UCSD-AML1 (cell line): ENCODE results near the gene RASAL1.
"Not testable (repeated sequence)": the region's sequence is repeated elsewhere in the genome, so short reads cannot be mapped to it uniquely, and the experiment has no call there.

Experiments used
- DNase-seq: peaks from one replicate; lab custom pipeline; 2025; ENCODE audit not compliant: unreplicated experiment; lab: John Stamatoyannopoulos, UW

Gene RASAL1

GRCh38 chr12:113142173-113142885 is 6.8 kb upstream of the RASAL1 start:
- peak; percentile 65 for DNase-seq

DNA sequence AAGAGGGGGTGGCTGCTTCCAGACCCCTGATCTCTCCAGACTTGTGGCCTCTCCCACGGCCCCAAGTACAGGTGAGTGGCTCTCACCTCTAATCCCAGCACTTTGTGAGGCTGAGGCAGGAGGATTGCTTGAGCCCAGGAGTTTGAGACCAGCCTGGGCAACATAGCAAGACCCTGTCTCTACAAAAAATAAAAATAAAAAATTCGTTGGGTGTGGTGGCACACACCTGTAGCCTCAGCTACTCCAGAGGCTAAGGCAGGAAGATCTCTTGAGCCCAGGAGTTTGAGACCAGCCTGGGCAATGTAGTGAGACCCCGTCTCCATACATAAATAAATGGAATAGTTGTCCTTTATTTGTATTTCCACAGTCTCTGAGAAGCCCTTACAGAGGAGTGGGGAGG is 6.2 kb upstream of the RASAL1 start:
- not testable (repeated sequence) for DNase-seq

DNA sequence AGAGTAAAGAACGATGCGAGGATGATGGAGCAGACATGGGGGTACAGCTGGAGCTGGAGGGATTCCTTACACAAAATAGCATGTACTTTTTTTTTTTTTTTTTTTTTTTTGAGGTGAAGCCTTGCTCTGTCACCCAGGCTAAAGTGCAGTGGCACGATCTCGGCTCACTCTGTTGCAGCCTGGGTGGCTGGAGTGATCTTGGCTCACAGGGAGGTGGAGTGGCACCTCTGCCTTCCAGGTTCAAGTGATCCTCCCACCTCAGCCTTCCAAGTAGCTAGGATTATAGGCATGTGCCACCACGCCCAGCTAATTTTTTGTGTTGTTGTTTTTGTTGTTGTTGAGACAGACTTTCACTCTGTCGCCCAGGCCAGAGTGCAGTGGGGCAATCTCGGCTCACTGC is 5.1 kb upstream of the RASAL1 start:
- no peak for DNase-seq

DNA sequence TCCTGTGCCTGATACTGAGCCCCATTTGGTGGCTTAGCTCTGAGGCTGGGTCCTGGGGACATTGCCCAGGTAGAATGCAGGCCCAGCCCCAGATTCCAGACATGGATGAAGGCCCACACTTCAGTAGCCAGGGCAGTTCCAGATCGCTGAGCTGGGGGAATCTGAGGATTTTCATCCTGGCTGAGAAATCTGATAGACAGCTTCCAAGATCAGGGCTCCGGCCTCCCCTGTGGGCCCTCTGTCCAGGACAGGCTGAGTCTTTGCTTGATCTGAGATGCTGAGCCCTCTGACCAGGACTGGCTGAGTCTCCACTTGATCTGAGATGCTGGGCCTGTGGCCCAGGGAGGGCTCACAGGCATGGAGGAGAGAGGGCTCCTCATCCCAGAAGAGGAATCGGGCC is 3.3 kb upstream of the RASAL1 start:
- DNase-seq = no peak

- DNase-seq = no peak
Observed at GRCh38 chr12:113137861-113138783, 2.6 kb upstream of the RASAL1 start.

- DNase-seq = no peak
Observed at GRCh38 chr12:113136990-113137511, 1.5 kb upstream of the RASAL1 start.

DNA sequence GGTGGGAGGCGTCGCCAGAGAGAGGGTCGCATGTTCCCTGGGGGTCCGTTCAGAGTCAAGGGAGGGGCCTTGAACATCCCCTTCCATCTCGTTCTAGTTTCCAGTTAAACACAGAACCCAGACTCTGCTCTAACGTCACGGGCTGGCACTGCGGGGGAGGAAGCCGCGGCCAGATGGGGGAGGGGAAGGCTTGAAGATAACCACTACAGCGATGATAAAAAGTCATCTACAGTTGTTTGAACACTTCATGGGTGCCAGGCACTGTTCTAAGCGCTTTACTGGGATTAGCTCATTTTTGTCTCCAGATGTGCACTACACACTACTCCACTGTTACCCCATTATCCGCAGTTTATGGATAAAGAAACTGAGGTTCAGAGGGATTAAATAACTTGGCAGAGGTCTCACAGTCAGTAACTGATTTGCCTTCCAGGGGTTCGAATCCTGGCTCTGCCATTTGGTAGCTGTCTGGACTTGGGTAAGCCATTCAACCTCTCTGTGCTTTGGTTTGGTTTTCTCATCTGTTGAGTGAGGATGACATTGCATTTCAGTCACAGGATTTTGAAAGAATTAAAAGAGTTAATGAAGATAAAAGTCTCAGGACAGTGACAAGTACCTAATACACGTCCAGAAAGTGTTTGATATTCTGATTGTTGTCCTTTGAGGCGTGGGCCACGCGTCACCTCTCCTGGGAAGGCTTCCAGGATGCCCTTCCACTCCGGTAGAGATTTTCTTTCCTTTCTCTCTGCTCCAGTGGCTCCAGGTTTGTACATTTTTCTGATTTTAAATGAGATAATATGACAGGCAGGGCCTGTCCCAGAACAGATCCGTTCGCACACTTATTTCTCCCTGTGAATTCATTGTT is 798 bp upstream of the RASAL1 start:
- peak; percentile 63 for DNase-seq

DNA sequence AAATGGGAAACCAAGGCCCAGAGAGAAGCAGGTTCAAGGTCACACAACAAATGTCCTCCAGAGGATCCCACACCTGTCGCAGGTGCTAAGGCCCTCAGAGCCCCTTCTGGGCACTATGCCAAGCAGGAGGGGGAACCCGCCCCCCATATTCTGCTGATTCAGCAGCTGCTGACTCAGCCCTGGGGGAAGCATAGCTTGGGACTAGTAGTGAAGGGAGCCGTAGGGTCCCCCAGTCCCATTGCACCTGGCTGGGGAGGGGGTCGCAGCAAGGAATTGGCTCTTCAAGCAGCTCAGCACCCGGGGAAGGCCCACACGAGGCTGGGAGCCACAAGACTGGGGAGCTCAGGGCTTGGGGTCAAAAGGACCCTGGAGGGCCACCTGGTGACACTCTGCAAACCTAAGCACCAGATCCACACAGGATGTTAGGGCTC is 1.0 kb downstream of the RASAL1 start:
- no peak for DNase-seq

- no peak for DNase-seq
Observed at GRCh38 chr12:113134071-113134470, 1.5 kb downstream of the RASAL1 start.

- DNase-seq = no peak
Observed at GRCh38 chr12:113133666-113134065, 1.9 kb downstream of the RASAL1 start.

GRCh38 chr12:113133036-113133435 is 2.5 kb downstream of the RASAL1 start:
- no peak for DNase-seq

DNA sequence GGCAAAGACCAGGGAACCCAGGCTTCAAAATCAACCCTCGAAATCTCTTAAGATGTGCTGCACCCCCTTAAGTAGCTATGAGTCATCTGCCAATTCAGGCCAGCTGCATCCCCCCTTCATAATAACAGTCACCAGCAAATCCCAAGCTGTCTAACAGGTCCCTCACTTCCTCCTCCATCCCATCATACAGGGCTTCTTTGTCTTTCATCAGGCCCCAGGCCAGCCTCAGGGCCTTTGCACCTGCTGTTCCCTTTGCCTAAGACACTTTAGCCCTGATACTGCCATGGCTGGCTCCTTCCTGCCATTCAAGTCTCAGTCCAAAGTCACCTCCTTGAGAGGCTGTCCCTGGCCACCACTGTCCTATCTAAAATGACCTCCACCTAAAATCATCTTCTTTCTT is 4.0 kb downstream of the RASAL1 start:
- DNase-seq = no peak

DNA sequence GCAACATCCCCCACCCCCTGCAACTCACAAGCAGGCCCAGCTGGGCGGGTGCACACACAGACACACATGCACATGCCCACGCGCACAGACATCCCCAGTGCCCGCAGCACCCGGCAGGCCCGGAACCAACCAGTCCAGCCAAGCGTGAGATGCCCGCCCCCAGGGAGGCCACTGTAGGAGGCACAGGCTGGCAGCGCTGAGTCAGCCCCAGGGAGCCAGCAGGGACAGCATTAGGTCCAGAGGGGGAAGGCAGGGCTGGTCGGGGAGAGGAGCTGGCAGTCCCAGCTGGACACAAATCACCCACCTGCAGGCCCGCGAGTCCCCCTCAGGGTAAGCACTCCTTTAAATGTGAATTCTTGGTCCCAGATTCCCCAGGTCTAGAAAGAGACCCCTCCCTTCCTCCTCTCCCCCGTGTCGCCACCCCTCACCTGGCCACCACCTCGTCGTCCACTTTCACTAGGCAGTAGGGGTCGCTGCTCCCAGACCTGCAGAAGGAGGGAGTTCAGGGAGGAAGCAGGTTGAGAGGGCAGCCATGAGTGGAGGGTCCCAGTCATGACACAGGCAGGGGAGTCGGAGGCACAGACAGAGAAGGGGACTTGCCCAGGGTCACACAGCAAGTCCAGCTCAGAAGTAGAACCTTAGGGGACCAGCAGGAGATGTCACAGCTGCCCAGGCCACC is 5.0 kb downstream of the RASAL1 start:
- DNase-seq = no peak

GRCh38 chr12:113129664-113130456 is 5.7 kb downstream of the RASAL1 start:
- no peak for DNase-seq

- no peak for DNase-seq
Observed at GRCh38 chr12:113128802-113129663, 6.5 kb downstream of the RASAL1 start.

DNA sequence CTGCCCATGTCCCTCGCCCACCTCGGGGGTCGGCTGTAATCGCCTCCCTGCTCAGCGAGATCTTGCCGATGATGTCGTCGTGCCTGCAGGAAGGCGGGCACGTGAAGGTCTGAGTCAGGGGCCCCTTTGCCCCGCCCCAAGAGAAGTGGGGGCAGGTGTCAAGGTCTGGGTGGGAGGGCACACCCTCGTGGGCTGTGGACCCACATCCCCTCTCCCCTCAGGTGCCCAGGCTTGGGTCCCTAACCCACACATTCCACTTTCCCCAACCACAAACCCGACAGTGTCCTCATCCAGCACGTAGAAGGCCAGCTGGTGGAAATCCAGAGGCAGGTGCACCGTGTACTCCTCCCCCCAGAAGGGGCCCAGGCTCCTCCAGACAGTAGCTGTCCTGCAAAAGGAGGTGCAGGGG is 7.8 kb downstream of the RASAL1 start:
- no peak for DNase-seq

- no peak for DNase-seq
Observed at GRCh38 chr12:113120670-113121370, 14.7 kb downstream of the RASAL1 start.
